ENCODE measurements around the gene CCDC171.

- no peak for TF ChIP-seq GABPA (IDR thresholded peaks at IDR 0.05; ENCODE audit: low read depth)
- no peak for TF ChIP-seq CTCF (IDR thresholded peaks at IDR 0.05; ENCODE audit: insufficient read depth, low read length)
- TF ChIP-seq POLR2AphosphoS5 (IDR thresholded peaks at IDR 0.05; ENCODE audit: low read depth): no peak
Observed at GRCh38 chr9:15824310-15824709, 271.5 kb downstream of the CCDC171 start.

Measured in HL-60 (cell line).